ENCODE data around the gene MAP2K6.

The MAP2K6 gene

DNA sequence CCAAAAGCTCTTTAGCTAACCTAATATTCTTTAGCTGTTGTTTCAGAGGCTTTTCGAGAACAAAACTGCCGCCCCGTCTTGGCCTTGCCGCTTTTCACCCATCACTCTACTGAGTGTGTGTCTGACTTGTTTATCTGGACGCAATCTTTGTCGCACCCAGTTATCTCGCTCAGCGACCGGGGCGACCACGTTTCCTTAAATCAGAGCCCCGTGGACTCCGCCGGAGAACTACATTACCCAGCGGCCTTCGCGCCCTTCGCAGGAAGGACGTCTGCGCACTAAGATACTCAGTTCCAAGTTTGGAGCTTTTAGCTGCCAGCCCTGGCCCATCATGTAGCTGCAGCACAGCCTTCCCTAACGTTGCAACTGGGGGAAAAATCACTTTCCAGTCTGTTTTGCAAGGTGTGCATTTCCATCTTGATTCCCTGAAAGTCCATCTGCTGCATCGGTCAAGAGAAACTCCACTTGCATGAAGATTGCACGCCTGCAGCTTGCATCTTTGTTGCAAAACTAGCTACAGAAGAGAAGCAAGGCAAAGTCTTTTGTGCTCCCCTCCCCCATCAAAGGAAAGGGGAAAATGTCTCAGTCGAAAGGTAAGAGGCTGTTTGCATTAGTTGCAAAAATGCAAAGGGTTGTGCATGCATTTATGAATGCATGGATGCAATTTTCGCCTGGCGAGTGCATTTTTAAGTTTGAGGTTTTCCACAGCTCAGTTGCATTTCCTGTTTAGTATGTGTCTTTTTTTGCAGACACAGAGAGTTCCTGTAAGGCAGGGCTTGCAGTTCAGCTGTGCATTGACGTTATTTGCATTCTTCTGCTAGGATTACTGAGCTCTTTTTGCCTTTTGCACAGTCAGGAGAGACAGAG, at the start of gene MAP2K6:
Gene MAP2K6 (plus strand): TSS at position 290 of the 867 bp plus-strand sequence. CDS start 288 bp downstream, at position 578.
- DNase-seq (ENCODE audit: low read depth) = peak; percentile 75

DNA sequence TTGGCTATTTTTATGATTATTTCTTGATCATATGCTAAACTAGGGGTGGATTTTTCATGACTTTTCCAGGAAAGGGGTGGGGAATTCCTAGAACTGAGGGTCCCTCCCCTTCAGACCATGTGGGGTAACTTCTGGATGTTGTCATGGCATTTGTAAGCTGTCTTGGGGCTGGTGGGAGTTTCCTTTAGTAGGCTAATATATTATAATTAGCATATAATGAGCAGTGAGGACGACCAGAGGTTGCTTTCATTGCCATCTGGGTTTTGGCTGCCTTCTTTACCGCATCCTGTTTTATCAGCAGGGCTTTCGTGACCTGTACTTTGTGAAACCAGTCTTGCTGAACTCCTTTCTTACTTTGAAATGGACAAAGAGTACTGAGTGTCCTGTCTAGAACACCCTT, 47.2 kb upstream of the MAP2K6 start:
- DNase-seq (ENCODE audit: low read depth) = no peak

DNA sequence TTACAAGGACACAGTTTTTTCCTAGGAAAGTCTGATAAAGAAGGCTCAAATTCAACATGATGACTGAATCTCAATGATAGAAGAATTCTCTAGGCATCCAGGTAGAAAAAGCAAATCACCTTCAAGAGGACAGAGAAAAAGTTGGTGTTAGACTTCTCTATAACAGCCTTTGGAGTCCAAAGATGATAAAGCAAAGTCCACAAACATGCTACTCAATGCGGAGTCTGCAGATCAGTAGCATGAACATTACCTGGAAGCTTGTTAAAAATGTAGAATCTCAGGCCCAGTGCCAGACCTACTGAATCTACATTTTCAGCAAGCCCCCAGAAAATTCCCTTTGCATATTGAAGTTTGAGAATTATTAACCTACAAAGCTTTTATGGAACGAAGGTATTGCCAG, 41.4 kb upstream of the MAP2K6 start:
- DNase-seq (ENCODE audit: low read depth) = no peak

GRCh38 chr17:69375229-69375628, 39.3 kb upstream of the MAP2K6 start:
- no peak for DNase-seq (ENCODE audit: low read depth)

DNA sequence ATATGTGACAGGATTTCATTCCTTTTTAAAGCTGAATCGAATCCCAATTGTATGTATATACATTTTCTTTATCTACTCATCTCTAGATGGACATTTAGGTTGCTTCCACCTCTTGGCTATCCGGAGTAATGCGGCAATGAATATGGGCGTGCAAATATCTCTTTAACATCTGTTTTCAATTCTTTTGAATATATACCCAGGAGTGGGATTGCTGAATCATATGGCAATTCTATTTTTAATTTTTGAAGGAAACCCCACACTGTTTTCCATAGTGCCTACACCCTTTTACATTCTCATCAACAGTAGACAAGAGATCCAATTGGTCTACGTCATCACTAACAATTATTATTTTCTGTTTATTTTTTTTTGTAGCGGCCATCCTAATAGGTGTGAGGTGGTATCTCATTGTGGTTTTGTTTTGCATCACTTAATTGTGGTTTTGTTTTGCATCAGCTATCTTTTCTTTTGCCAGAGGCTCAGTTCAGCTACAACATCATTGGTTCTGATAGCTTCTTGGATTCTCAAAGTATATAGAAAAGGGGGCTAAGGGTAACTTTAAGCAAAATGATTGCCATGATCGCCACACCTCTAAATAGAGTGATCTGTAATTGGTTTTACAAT, 25.6 kb upstream of the MAP2K6 start:
- DNase-seq (ENCODE audit: low read depth) = no peak

- no peak for DNase-seq (ENCODE audit: low read depth)
Measured at GRCh38 chr17:69390795-69391501, 23.5 kb upstream of the MAP2K6 start.

- DNase-seq (ENCODE audit: low read depth) = no peak
Measured at GRCh38 chr17:69401251-69401650, 13.2 kb upstream of the MAP2K6 start.

DNA sequence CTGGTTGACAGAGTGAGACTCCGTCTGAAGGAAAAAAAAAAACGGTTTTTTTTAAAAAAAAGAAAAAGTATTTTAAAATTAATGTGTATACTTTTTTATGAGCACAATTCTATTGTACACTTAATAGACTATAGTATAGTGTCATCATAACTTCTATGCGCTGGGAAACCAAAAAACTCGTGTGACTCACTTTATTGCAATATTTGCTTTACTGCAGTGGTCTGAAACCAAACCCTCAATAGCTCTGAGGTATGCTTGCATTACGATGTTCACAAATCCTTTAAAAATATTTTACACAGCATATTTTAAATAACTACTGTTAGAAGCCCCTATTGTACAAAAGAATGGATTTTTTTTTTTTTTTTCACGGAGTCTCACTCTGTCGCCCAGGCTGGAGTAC, 12.4 kb upstream of the MAP2K6 start:
- peak; percentile 31 for DNase-seq (ENCODE audit: low read depth)

- peak; percentile 69 for DNase-seq (ENCODE audit: low read depth)
Measured at GRCh38 chr17:69404399-69404798, 10.1 kb upstream of the MAP2K6 start.

DNA sequence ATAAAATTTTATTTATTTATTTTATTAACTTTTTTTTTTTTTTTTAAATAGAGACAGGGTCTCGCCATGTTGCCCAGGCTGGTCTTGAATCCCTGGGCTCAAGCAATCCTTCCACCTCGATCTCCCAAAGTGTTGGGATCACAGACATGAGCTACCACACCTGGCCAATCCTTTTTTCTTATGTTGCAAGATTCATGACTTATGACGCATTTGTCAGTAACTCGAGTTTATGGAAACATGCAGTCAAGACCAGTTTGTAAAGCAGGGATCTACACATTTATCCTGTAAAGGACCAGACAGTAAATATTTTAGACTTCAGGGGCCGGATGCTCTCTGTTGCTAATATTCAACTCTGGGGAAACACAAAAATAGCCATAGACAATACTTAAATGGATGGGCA, 9.4 kb upstream of the MAP2K6 start:
- DNase-seq (ENCODE audit: low read depth) = no peak

GRCh38 chr17:69406941-69407340, 7.6 kb upstream of the MAP2K6 start:
- DNase-seq (ENCODE audit: low read depth) = no peak

DNA sequence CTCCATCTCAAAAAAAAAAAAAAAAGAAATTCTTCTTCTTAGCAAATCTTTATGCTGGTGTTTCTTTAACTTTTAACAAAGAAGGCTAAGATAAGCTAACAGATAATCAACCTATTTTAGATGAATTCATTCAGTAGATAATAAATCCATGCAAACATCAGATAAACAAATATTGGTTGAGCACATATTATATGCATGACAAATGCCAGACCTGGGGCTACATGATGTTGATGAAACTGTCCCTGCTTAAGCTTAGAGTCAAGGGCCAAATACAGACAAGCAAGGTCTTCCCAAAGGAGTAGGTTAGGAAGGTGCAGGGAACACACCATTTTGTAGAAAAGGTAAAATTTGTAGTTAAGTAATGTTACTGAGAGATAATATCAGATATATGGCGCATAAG, 6.7 kb upstream of the MAP2K6 start:
- no peak for DNase-seq (ENCODE audit: low read depth)

DNA sequence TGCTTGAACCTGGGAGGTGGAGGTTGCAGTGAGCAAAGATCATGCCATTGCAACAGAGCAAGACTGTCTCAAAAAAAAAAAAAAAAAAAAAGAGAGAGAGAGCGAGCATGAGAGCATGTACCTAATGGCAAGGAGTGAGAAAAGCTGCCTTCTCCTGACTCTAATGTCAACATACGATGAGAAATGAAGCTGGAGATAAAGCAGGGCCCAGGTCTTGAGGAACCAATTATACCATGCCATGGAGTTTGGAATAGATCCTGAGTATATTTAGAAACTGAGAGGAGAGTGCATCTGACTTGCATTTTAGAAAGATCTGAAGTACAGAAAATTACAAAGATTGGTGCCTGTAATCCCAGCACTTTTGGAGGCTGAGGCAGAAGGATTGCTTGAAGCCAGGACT, 3.8 kb upstream of the MAP2K6 start:
- DNase-seq (ENCODE audit: low read depth) = no peak

DNA sequence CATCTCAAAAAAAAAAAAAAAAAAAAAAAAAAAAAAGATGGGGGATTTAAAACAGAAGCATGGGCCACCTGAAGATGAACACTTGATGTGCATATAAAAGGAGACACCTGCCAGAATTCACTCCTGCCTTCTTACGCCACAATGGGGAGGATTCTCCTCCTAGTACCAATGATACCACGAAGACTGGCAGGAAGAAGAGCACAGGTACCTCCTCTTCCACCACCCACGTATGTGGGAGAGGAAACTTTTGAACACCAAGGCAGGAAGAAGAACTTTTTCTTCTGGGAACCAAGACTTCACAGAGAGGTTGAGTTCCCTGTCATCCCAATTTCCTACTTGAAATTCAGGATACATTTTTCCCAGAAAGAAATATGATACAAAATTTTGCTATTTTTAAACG, 2.7 kb upstream of the MAP2K6 start:
- no peak for DNase-seq (ENCODE audit: low read depth)

- DNase-seq (ENCODE audit: low read depth) = no peak
Measured at GRCh38 chr17:69412251-69412671, 2.2 kb upstream of the MAP2K6 start.

DNA sequence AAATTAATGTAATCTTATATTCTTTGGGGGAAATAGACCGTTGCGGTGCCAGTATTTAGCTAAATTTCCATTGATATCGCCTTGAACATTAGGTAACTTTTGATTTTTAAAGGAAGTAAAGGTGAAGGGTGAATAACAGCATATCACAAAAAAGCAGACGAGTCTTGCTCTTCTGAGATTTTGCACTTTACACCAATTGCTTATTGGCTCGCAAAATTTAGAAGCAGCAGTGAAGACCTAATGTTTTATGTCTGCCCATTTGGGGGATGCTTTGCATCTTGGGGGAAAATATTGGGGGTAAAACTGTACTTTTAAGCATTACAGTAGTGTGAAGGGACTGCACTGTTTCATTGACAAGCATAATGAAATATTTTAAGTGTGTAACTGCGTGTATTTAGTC, 934 bp downstream of the MAP2K6 start:
- no peak for DNase-seq (ENCODE audit: low read depth)

- peak; percentile 29 for DNase-seq (ENCODE audit: low read depth)
Measured at GRCh38 chr17:69417545-69418483, 3.3 kb downstream of the MAP2K6 start.

- peak; percentile 17 for DNase-seq (ENCODE audit: low read depth)
Measured at GRCh38 chr17:69418535-69418934, 4.0 kb downstream of the MAP2K6 start.

GRCh38 chr17:69423450-69423849, 9.0 kb downstream of the MAP2K6 start:
- peak; percentile 49 for DNase-seq (ENCODE audit: low read depth)

DNA sequence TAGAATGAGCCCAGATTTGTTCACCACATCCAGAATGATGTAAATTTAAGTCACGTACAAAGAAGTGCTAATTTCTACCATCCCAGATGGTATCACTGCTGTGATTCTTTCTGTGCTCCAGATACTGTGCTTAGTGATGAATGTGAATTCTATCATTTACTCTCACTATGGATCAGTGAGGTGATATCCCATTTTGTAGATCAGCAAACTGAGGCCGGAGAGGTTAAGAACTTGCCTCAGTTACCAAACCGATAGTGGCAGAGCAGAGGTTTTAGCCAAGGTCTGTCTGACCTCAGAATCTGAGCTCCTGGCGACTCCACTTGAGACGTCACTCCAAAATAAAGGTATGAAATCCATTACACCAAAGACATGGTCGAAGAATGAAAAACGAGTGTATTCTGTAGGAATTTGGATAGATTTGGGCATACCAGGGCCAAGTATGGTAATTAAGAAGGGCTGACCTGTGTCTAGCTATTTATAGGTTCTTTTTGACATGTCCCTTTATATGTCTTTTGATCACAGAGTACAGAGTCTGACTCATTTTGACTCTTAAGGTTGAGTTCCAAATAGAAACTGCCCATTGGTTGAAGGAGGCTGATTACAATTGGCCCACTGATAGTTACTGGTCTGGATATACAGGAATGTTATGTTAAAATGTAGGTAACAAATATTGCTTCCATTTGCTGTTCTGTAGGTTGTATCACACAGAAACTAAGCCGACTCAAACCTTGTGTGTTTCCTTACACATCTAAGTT, 10.0 kb downstream of the MAP2K6 start:
- no peak for DNase-seq (ENCODE audit: low read depth)

DNA sequence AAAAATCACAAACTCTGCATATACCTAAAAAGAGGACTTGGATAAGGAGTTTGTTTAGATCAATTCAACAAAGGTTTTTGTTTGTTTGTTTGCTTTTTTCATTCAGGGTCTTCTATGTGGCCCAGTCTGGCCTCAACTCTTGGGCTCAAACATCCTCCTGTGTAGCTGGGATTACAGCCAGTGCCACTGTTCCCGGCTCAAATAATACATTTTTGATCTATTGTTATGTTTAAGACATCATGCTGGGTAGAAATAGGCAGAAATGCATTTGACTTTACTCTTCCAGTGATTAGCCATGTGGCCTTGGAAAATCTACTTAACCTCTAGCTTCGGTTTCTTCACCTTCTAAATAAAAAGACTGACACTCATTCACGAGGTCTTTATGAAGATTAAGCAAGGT, 11.5 kb downstream of the MAP2K6 start:
- no peak for DNase-seq (ENCODE audit: low read depth)
